ENCODE measurements around the gene DROSHA.
"Not testable (repeated sequence)": the region's sequence is repeated elsewhere in the genome, so short reads cannot be mapped to it uniquely, and the experiment has no call there.

The DROSHA gene

GRCh38 chr5:31415009-31415923 is 116.6 kb downstream of the DROSHA start:
- DNase-seq, result no peak

- DNase-seq, result peak; percentile 73 to 79
These were observed 118.7 kb downstream of the DROSHA start for GRCh38 chr5:31413030-31413812.

GRCh38 chr5:31412324-31412723 is 119.6 kb downstream of the DROSHA start:
- DNase-seq, result no peak

DNA sequence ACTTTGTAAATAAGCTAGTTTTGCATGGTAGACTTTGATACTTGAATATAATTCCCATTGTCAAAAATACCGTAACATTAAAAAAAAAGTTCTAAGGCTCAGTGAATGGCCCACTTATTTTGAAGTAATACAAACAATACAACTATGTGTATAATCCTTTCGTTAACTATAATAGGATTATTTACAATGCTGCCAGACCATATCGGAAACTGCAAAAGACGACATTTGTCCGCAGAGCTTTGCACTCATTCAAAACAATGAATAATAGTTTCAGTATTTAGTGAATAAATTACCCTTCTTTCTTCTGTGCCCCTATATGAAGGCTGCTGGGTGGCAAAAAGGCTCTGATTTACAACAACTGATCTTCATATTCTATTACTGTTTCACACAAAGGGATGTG is 121.8 kb downstream of the DROSHA start:
- no peak for DNase-seq

- no peak for DNase-seq
These were observed 123.1 kb downstream of the DROSHA start for GRCh38 chr5:31408814-31409213.

DNA sequence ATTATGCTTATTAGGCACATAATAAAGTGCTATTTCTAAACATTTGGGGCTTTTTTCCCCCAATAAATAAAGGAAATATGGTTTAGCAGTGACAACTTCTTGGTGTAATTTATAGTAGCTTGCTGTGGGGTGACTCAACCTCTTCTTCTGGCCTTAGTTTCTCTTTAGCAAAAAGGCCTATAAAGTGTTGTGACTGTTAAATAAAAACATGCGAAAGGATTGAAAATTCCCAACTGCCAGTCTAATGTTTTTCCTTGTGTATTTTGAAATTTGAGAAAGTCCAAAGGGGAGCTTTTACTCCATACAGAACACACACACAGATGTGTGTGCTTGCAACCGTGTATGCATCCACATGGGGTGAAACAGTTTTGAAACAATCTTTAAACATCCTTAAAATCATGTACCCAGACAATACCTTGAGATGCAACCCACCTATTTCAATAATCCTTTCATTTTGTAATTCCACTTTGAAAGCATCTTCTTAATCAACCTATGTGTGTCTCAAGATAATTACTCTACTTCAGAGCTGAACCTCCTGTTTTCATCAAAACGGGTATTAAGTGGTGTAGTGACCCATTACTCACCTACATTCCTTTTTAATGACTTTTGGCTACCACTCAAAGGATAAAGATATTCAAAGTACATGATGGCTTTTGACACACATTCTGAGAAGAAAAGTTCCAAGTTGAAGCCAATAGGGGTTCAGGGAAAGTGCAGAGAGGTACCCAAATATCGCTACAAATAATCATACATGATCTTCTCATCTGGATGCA is 123.8 kb downstream of the DROSHA start:
- DNase-seq, result no peak

DNA sequence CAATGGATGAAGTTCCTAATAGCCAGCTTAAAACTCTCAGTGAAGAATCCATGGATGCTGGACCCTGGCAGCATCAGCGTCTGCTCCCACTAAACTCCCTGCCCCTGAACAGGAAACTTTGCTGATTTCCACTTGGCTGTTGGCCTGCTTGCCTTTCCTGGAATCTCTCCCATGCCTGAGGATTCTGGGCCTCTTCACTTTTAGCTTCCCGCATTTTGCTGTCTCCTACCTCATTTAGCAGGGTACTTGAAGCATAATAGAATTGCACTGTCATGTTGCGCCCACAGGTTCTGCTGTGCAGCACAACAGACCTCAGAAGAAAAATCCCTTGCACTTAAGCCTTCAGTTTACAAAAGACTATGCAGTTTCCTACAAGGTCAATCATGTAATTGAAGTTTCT is 127.6 kb downstream of the DROSHA start:
- no peak for DNase-seq

- no peak for DNase-seq
These were observed 130.2 kb downstream of the DROSHA start for GRCh38 chr5:31401691-31402090.

GRCh38 chr5:31397926-31398557 is 133.9 kb downstream of the DROSHA start:
- DNase-seq, result no peak

GRCh38 chr5:31396611-31397295 is 135.1 kb downstream of the DROSHA start:
- no peak for DNase-seq

DNA sequence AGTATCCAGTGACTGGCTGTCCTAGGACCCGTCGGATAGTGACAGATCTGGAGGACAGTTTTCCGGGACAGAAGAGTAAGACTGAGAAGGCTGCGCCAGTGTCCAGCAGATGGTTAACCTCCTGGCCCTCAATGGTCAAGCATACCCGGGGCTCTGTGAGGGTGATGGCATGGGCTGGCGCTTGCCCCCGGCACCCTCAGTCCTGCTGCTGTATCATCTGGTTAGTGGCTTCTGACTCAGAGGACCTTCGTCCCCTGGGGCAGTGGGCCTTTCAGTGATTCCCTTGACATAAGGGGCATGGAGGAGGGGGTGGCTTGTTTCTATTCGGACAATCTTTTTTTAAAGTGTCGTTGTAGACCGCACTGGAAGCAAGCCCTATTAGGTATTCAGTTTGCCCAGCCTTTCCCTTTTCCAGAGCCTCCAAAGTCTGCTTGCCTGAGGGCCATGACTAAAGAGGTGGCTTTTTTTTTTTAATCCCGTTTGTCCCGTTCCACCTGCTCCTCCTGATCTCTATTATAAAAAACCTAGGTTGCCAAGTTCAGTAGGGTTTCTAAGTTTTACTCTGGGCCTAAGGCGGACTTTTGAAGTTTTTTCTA is 136.3 kb downstream of the DROSHA start:
- DNase-seq, result not testable (repeated sequence)

GRCh38 chr5:31393126-31393525 is 138.8 kb downstream of the DROSHA start:
- DNase-seq, result no peak

DNA sequence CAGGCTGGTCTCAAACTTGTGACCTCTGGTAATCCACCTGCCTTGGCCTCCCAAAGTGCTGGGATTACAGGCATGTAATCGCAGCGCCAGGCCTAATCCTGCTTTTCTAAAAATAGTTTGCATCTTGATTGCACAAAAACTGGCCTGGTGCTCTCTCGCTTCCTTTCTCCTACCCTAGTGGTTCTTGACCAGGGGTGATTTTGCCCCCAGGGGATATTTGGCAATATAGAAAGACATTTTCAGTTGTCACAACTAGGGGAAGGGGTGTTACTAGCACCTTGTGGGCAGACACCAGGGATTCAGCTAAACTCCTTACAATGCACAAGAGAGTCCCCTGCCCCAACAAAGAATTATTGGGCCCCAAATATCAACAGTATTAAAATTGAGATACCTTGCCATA is 139.8 kb downstream of the DROSHA start:
- no peak for DNase-seq

DNA sequence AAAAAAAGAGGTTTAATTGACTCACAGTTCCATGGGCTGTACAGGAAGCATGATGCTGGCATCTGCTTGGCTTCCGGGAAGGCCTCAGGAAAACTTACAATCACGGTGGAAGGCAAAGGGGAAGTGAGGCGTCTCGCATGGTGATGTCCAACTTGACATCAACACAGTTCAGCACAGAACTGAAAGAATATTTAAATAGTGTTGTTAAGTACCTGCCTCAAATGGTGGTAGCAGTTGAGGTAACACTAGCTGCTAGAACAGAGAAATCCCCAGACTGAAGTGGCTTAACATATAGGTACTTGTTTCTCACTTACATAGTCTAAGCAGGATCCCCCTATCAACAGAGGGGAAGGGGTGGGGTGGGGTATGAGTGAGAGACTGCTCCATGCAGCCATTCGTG is 141.6 kb downstream of the DROSHA start:
- no peak for DNase-seq

DNA sequence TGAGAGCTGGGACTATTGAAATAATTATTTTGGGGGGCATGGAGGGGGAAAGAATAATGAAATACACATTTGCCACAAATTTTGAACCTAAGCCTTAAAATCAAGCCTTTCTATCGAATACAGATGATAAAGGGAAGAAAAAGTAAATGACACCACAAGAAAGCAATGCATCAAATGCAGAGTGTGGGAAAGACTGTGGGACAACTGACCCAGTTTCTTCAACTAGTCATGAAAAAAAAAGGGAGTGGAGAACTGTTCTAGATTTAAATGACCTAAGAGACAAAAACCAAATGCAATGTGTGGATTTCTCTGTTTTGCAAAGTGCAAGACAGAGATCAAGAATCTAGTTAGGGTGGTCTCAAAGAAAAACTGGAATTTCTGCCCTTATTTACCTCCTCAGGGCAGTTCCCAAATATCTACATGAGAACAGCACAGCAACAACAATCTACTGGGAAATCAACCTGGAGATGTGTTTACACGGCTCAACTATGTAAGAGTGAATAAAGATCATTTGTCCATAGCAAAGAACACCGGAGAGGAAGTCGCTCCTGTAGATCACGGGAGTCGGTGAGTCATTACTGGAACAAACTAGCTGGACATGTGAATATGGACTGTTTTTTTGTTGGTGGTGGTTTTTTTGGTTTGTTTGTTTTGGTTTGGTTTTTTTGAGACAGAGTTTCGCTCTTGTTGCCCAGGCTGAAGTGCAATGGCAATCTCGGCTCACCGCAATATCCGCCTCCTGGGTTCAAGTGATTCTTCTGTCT is 145.9 kb downstream of the DROSHA start:
- no peak for DNase-seq

DNA sequence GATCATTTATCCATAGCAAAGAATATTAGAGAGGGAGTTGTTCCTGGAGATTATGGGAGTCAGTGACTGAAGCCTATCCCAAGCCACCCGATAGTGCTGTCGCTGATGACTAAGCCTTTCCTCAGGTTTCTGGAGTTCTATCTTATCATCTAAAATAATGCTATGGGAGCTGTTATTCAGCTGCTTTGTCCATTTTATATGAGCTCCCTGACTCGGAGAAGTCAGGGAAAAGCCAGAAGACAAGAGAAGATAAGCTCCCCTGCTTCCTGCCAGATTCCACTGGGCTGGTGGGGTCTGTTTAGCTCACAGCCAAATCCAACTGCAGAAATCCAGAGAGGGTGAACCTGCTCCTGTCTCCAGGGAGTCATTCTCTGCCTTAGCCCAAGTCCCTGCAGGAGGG is 148.2 kb downstream of the DROSHA start:
- no peak for DNase-seq

DNA sequence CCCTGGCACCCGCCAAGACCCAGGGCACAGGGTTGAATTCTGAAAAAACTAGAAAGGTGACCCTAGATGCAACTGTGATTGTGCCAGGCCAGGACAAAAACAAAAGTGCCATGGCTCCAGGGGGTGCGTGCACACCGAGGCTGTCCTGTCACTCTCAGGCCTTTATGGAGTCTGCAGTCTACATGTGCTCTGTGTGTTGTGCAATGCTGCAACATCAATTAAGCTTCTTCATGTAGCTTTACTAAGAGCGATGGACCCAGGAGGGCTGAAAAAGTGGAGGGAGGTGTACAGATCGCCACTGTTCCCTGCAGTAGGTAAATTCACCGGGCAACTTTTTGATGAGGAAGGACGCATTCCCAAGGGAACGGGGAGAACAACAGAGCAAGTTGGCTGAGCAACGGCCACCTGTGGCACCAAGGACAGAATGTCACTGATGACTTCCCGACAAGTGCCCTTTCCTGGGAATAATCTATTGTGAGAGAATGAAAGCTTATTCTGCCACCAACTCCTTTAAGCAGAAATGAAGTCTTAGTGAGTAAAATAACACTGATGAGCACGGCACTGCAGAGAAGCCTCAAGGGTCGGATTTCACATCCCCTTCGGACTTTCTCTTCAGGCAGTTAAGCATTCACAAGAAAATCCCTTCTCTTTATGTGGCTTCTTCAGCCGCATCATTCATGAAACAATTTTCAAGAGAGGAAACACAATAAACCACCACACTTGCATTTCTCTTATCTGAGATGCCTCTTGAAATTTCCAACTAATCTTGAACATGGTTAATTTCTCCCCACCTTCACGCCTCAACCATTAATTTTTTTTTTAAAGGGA is 149.6 kb downstream of the DROSHA start:
- DNase-seq, result no peak

GRCh38 chr5:31381299-31381698 is 150.6 kb downstream of the DROSHA start:
- DNase-seq, result no peak

DNA sequence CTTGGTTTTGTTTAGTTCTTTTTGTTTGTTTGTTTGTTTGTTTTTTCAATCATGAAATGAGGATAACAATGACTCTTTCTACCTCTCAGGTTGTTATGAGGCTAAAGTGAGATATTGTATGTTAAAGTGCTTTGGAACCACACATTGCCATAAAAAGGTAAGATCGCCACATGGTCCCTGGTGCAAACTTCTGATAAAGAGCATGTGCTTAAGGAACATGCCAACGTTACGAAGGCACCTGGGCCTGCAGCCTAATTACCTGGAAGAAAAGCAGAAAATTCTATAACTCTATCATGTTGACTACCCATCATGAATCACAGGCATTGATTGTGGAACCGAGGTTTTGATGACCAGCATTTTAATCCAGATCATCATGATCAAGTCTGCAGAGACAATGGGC is 151.8 kb downstream of the DROSHA start:
- DNase-seq, result no peak

DNA sequence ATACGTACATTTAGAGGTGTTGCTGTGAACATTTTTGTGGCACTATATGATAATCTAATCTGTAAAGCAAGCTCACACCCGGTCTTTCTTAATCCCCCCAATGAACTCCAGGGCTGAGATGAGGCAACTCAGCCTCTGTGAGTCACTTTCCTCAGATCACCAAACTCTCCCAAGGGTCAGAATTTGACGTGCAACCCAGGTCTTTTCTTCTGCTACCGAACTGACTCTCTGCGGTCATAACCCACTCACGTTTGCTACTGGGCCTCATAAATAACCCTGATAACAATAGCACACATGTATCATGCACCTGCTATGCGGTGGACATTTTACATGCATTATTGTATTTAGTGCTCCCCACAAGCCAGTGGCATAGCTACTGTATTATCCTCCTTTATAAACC is 153.1 kb downstream of the DROSHA start:
- DNase-seq, result no peak
